RWPE2 (cell line): ENCODE results near the gene RTN4.

Source experiments
- ATAC-seq: fragments of 200-7000 bp; cut with Tn5 transposase; 3 replicates; pipeline ENCODE4 v1.9.1; 2021; ENCODE audit warnings: low read depth
- DNase-seq: peaks from one replicate; pipeline ENCODE4 v3.0.0-alpha.2; 2020; ENCODE audit warnings: low spot score
- H3K27ac ChIP-seq: fragments of 450-650 bp; 2 replicates; pipeline ENCODE4 v1.5.1; 2017; ENCODE audit warnings: mild to moderate bottlenecking; ENCODE audit not compliant: poor library complexity, severe bottlenecking
- H3K27me3 ChIP-seq: fragments of 250-450 bp; sonication (Bioruptor Pico); 2 replicates; pipeline ENCODE4 v1.5.1; 2021; ENCODE audit warnings: mild to moderate bottlenecking, moderate library complexity; ENCODE audit not compliant: insufficient read depth, poor library complexity, severe bottlenecking
- H3K36me3 ChIP-seq: fragments of 250-450 bp; sonication (Bioruptor Pico); 2 replicates; pipeline ENCODE4 v1.5.1; 2020; ENCODE audit warnings: low read depth, mild to moderate bottlenecking, moderate library complexity
- H3K4me1 ChIP-seq: fragments of 250-450 bp; sonication (Bioruptor Pico); 2 replicates; pipeline ENCODE4 v1.5.1; 2021; ENCODE audit warnings: mild to moderate bottlenecking, moderate library complexity; ENCODE audit not compliant: insufficient read depth, poor library complexity, severe bottlenecking
- H3K4me3 ChIP-seq: fragments of 250-450 bp; sonication (Bioruptor Pico); 2 replicates; pipeline ENCODE4 v1.5.1; 2021; ENCODE audit warnings: mild to moderate bottlenecking, moderate library complexity; ENCODE audit not compliant: severe bottlenecking
- H3K9me3 ChIP-seq: fragments of 250-450 bp; sonication (Bioruptor Pico); 2 replicates; pipeline ENCODE4 v1.5.1; 2021; ENCODE audit warnings: mild to moderate bottlenecking, moderate library complexity; ENCODE audit not compliant: severe bottlenecking
- TF ChIP-seq, protein P1 (sequence below): fragments of 450-650 bp; IDR thresholded peaks from one replicate; pipeline ENCODE4 v1.5.1; 2017; ENCODE audit warnings: mild to moderate bottlenecking, moderate library complexity; ENCODE audit not compliant: poor library complexity, severe bottlenecking

The RTN4 gene

DNA sequence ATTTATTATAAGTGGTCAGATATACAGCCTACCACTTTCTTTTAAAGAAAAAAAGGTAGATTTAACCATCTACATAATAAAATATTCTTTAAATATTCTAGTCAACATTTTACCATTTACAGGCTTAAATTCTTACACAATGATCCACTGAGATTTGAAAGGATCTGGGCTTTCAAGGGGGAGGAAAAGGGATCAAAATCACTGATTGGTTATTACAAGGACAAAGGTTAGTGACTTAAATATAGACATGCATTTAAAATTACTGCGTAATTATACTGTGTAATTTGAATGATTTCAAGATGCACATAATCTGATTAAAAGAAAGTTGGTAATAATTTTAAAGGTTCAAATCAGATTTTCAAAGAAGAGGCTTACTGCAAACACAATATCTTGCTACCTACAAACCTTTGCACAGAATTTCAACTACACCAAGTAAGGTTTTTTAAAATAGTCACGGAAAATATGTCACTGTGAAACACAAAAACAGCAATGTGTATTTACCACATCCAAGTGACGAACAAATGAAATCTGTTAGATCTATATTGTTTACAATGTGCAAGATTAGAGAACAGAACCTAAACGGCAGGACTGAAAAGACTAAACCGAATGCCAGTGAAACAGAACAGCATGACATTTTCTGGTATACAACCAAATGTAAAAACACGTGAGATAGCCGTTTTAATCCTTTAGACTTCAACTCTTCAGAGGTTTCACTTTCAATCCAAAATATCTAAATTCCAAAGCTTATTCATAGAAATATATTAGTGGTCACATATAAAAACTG is 40.8 kb downstream of the RTN4 start:
- ATAC-seq (no peak), DNase-seq (no peak)
- peak overlapping the region; percentile 63 for H3K27ac ChIP-seq
- H3K9me3 ChIP-seq = no peaks in the 10 kb centered on the region
- peak overlapping the region; percentile 5 for H3K4me3 ChIP-seq
- no peaks in the 10 kb centered on the region for H3K27me3 ChIP-seq
- TF ChIP-seq, protein P1, sequence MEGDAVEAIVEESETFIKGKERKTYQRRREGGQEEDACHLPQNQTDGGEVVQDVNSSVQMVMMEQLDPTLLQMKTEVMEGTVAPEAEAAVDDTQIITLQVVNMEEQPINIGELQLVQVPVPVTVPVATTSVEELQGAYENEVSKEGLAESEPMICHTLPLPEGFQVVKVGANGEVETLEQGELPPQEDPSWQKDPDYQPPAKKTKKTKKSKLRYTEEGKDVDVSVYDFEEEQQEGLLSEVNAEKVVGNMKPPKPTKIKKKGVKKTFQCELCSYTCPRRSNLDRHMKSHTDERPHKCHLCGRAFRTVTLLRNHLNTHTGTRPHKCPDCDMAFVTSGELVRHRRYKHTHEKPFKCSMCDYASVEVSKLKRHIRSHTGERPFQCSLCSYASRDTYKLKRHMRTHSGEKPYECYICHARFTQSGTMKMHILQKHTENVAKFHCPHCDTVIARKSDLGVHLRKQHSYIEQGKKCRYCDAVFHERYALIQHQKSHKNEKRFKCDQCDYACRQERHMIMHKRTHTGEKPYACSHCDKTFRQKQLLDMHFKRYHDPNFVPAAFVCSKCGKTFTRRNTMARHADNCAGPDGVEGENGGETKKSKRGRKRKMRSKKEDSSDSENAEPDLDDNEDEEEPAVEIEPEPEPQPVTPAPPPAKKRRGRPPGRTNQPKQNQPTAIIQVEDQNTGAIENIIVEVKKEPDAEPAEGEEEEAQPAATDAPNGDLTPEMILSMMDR = no peak
- peaks cover 79% of the 10 kb centered on the region for H3K4me1 ChIP-seq
- peaks cover 43% of the 10 kb centered on the region for H3K36me3 ChIP-seq

DNA sequence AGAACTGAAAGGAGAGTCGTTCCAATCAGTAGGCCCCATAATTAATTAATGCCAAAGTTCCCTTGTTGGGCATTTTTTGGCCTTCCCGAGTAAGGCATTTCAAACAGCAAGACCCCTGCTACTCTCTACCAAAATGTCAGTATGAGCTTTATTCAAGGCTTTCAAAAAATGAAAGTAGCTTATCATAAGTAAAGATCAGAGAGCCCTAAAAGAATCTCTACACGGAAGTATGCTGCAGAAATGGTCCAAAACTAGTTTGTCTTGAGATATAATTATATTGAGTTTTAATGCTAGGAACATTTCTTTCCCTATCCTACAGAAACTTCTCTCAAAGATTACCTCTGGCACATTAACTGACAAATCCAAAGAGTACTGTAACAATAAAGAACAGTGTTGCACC is 43.9 kb downstream of the RTN4 start:
- Histone ChIP-seq H3K4me3 (no peak overlapping the region), H3K4me1 (peaks cover 72% of the 10 kb centered on the region), H3K27me3 (no peaks in the 10 kb centered on the region), H3K9me3 (no peaks in the 10 kb centered on the region), H3K27ac (peak overlapping the region; percentile 8), H3K36me3 (peaks cover 36% of the 10 kb centered on the region)
- DNase-seq (no peak), ATAC-seq (no peak)
- TF ChIP-seq, protein P1 = no peak

GRCh38 chr2:55003706-55004639 is 46.3 kb downstream of the RTN4 start:
- Histone ChIP-seq H3K4me1 (peaks cover 72% of the 10 kb centered on the region), H3K9me3 (no peaks in the 10 kb centered on the region), H3K27me3 (no peaks in the 10 kb centered on the region), H3K36me3 (peaks cover 21% of the 10 kb centered on the region), H3K27ac (peak overlapping the region; percentile 10), H3K4me3 (no peak overlapping the region)
- no peak for ATAC-seq
- DNase-seq = no peak
- TF ChIP-seq, protein P1 = no peak

DNA sequence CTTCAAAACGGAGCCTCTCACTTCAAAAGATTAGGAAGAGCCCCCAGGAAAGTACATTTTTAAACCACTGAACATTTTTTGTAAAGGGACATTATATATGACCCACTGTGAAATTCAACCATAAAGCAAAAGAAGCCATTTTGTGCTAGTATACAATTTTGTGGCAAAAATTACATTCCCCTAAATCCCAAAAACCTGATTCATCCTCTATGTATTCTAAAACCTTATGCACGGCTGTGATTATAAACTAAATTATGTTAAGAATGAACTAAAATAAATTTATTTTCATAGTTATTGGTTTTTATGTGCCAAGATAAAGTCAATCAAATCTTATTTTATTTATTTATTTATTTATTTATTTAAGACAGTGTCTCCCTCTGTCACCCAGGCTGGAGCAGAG is 48.5 kb downstream of the RTN4 start:
- Histone ChIP-seq H3K4me3 (no peak overlapping the region), H3K36me3 (peaks cover 25% of the 10 kb centered on the region; the same call in 1 of the 2 replicates), H3K4me1 (peaks cover 55% of the 10 kb centered on the region), H3K27me3 (no peaks in the 10 kb centered on the region), H3K9me3 (no peaks in the 10 kb centered on the region), H3K27ac (peak overlapping the region; percentile 36)
- ATAC-seq = no peak
- DNase-seq = no peak
- TF ChIP-seq, protein P1 = no peak
